Stimulated activated CD8-positive, alpha-beta memory T cell treated with anti-CD3 and anti-CD28 coated beads, Interleukin-2, amount 100 ng/mL, for 1 hour (primary cell): ENCODE measurements around the gene TENT4B.
"Not testable (repeated sequence)": the region's sequence is repeated elsewhere in the genome, so short reads cannot be mapped to it uniquely, and the experiment has no call there.

Experiments used
- DNase-seq, 2 donors: peaks; one replicate each; pipeline ENCODE4 v3.0.0-alpha.2; 2020; ENCODE audit warnings: low read depth in 2 of 2

TENT4B gene

GRCh38 chr16:50154420-50154950, 1.4 kb downstream of the TENT4B start:
- no peak for DNase-seq

DNA sequence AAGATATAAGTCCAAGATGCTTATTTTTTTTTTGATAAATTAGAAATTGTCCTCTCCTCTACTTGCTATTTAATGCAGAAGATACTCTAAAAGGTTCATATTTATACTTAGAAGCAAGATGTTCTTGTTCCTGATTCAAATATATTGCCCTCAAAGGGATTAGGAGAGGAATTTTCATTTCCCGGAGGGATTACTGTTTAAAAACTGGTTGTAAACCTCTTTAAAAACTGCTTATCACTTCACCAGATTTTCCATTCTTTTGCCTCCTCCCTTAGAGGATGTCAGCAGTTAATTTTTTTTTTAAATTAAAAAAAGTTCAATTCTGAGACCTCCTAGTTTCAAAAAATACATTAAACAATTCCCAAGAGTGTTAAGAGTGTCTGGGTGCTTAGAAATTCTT, 2.8 kb downstream of the TENT4B start:
- no peak for DNase-seq

GRCh38 chr16:50156590-50156989, 3.5 kb downstream of the TENT4B start:
- no peak for DNase-seq

DNA sequence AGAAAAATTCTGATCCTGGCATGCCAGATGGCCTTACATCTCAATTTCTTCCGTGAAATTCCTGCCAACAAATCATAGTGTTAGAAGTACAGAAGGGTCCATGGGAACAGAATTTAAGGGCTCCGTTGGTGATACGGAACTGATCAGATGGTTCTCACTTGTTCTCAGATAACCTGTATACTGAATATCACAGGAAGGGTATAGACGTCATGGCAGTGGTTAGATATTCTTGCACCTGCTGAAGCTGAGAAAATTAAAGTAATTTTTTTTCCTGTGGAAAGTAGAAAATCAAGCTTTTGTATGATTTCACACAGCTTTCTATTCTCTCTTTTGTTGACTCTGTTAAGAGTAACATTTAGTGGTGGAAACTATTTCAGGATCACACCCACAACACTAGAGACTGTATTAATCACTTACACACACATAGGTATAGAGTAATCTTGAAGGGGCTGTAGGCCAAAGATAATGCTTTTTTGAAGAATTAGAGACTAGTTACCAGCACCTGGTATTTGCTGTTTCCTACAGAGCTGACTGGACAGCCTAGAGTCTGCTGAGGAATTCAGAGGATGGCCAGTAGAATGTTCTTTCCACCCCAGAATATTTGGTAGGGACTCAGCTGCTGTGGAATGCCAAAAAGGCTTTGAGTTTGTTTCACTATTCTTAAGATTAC, 7.5 kb downstream of the TENT4B start:
- DNase-seq: no peak

DNA sequence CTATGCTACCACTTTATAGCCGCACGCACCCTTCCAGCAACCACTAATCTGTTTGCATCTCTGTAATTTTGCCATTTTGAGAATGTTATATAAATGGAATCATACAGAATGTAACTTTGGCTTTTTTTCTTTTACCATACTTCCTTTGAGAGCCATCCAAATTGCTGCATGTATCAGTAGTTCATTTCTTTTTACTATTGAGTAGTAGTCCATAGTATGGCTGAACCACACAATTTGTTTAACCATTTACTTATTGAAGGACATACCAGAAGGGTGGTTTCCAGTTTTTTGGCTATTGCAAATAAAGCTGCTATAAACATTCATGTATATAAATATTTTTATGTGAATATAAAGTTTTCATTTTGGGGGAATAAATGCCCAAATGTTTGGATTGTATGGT, 8.8 kb downstream of the TENT4B start:
- no peak for DNase-seq

GRCh38 chr16:50165473-50165872, 12.4 kb downstream of the TENT4B start:
- DNase-seq: no peak

GRCh38 chr16:50166511-50167500, 13.7 kb downstream of the TENT4B start:
- DNase-seq: no peak

DNA sequence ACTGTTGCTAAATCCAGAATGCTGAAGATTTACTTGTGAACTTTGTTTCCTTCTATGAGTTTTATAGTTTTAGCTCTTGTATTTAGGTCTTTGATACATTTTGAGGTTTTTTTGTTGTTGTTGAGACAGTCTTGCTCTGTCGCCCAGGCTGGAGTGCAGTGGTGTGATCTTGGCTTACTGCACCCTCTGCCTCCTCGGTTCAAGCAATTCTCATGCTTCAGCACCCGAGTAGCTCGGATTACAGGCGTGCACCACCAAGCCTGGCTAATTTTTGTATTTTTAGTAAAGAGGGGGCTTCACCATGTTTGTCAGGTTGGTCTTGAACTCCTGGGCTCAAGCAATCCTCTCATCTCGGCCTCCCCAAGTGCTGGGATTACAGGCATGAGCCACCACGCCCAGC, 14.4 kb downstream of the TENT4B start:
- DNase-seq: no peak

GRCh38 chr16:50169555-50170096, 16.5 kb downstream of the TENT4B start:
- DNase-seq: no peak

- DNase-seq: not testable (repeated sequence)
Observed at GRCh38 chr16:50171773-50172172, 18.7 kb downstream of the TENT4B start.

DNA sequence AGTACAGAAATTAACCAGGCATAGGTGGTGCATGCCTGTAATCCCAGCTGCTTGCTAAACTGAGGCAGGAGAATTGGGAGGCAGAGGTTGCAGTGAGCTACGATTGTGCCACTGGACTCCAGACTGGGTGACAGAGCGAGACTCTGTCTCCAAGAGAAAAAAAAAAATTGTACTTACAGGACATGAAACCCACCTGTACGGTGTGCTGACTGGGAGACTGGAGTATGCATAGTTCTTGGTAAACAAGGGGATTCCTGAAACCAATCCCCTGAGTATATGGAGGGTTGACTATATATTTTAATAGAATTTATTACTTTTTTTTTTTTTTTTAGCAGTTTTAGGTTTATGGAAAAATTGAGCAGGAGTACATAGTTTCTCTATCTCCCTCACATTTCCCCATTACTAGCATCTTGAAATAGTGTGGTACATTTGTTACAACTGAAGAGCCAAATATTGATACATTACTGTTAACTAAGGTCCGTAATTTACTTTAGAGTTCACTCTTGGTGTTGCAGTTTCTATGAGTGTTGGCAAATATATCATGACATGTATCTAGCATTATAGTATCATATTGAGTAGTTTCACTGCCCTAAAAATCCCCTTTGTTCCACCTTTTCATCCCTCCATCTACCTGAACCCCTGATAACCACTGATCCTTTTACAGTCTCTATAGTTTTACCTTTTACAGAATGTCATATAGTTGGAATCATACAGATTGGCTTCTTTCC, 19.3 kb downstream of the TENT4B start:
- DNase-seq: no peak

- no peak for DNase-seq
Observed at GRCh38 chr16:50173316-50173715, 20.2 kb downstream of the TENT4B start.

- no peak for DNase-seq
Observed at GRCh38 chr16:50178491-50178941, 25.4 kb downstream of the TENT4B start.

- DNase-seq: no peak
Observed at GRCh38 chr16:50182441-50182840, 29.3 kb downstream of the TENT4B start.

GRCh38 chr16:50183316-50183715, 30.2 kb downstream of the TENT4B start:
- DNase-seq: no peak

- DNase-seq: no peak
Observed at GRCh38 chr16:50185005-50185505, 31.9 kb downstream of the TENT4B start.

- no peak for DNase-seq
Observed at GRCh38 chr16:50188619-50189136, 35.6 kb downstream of the TENT4B start.

GRCh38 chr16:50190292-50190691, 37.2 kb downstream of the TENT4B start:
- no peak for DNase-seq

DNA sequence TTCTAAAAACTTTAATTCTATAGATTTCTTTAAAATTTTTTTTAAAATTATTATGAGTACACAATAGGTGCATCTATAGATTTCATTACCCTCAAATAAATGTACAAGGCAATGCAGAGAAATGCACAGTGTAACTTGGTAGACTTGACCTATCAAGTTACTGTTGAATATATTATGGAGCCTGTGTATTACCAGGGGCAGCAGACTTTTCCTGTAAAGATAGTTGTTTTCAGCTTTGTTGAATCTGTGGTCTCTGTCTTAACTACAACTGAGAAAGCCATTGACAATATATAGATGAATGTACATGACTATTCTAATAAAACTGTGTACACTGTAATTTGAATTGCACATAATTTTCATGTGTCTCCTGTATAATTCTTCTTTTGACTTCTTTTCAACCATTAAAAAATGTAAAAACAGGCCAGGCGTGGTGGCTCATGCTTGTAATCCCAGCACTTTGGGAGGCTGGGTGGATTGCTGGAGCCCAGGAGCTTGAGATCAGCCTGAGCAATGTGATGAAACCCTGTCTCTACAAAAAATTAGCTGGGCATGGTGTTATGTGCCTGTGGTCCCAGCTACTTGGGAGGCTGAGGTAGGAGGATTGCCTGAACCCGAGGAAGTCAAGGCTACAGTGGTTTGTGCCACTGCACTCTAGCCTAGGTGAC, 39.4 kb downstream of the TENT4B start:
- DNase-seq: no peak

DNA sequence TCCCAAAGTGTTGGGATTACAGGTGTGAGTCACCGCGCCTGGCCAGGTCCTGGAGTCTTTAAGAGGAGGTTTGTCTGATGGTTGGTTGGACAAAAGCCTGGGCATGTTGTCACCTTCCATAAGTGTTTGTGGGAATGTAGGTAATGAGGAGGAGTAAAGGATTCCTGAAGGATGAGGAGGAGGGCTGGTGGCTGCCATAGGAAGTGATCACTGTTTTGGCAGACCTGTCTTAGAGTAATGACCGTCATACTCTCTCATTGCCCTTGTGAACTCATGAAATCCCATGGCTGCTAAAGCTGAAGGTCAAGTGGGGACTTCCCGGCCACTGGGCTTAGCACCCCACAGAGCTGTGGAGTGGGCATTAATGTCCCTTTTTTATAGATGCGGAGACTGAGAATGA, 40.5 kb downstream of the TENT4B start:
- DNase-seq: no peak

- no peak for DNase-seq
Observed at GRCh38 chr16:50195276-50195675, 42.2 kb downstream of the TENT4B start.
